GM19239 (cell line): Measurements from ENCODE around the gene BANK1.
"Not testable (repeated sequence)": the region's sequence is repeated elsewhere in the genome, so short reads cannot be mapped to it uniquely, and the experiment has no call there.

ENCODE experiments used
- DNase-seq: peaks from one replicate; pipeline ENCODE4 v3.0.0; 2011; ENCODE audit warnings: low spot score; ENCODE audit not compliant: insufficient read length
- FAIRE-seq: peaks from 2 replicates; lab custom pipeline; 2011; peaks lifted over from hg19 to GRCh38; lab: Jason Lieb, UNC

The BANK1 gene

DNA sequence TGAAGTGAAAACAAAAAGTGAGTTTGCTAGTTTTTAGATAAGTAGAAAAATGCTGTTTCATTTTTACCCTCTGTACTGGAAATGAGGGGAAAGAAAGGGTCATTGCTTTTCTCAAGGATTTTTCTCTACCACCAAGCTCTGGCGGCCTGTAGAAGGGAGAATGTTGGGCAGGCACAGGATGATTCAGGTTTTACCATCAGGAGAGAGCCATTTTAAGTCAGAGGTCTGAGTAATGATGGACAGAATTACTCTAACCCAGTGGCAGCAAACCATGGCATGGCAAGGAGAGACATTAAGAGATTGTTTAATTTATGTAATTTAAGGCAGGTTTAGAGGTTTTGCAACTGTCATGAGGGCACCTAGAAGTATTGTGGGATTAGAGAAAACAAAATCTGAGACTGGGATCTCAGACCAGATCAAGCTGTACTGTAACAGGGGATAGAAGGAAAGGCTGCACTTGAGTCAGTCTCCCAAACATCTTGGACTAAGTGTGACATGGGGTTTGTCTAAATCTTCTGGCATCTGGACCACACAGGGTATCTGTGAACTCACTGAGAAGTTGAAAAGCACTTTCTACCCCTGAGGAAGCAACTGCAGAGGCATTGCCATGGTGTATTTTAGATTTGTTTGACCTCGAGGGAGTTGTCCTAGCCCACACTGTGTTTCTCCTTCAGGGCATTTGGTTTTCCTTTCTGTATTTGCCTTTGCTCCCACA lies 81.6 kb downstream of the BANK1 start:
- no peak for FAIRE-seq
- DNase-seq: no peak

DNA sequence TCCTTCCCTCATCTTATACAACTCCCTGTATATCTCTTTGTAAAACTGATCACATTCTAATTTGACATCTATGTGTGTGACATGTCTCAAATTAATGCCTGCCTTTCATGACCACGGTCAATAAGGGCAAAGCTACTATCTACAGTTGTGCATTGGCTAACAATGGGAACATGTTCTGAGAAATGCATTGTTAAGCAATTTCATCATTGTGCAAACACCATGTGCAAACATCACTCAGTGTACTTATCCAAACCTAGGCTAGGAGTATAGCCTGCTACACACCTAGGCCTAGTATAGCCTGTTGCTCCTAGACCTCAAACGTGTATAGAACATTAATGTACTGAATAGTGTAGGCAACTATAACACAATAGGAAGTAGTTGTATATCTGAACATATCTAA lies 95.0 kb downstream of the BANK1 start:
- FAIRE-seq (no peak), DNase-seq (no peak)

GRCh38 chr4:101886826-101887225 lies 96.3 kb downstream of the BANK1 start:
- FAIRE-seq (no peak), DNase-seq (no peak)

DNA sequence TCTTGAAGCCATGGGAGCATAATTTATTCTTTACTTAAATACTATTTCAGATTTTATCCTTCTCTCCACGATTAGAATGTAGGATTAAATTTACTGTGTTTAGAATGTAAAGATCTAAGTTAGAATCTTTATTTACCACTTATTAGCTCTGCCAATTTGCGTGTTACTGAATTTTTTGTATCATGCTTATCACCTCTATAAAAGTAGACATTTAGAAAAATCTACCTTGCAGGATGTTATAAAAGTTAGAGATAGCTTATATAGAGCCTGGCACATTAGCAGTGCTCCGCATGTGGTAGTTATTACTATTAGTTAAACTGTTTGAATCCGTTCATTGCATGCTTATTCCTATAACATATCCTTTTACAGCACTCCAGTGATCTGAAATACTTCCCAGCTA lies 97.9 kb downstream of the BANK1 start:
- no peak for DNase-seq
- no peak for FAIRE-seq

DNA sequence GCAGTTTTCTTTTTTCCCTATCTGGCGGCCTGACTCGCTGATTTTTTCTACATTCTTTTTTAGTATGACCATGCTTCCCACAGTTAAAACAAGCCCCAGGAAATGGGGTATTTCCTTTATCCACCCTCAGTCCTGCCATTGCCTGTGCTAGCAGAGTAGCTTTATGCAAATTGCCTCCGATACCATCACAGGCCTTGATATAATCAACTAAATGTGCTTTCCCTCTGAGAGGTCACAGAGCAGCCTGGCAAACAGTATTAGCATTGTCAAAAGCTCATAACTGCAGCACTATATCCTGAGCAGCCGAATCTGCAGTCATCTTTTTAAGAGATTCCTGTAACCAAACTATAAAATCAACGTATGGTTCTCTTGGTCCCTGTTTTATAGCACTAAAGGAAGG lies 115.0 kb downstream of the BANK1 start:
- DNase-seq, FAIRE-seq: not testable (repeated sequence)

DNA sequence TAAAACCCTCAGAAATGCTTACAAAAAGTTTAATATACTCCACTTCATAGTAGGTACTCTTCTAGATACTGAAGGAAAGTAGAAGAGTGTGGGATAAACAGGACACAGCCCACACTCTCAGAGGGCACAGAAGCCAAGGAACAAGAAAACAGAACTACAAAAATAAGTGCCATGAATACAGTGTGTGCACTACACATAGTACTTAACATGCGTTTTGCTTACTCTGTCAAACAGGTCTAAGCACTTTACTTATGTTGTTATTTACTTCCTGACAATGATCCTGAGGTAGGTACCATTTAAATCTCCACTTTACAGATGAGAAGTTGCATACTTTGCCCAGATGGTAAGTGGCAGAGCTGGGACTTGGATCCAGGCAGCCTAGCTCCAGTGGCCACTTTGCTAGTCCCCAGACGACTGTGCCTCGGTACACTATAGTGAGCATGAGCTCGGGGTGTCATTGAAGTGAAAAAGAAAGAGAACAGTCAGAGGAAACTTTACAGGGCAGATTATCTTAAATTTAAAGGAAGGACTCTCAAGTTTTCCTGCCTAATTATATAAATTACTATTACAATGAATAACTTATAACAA lies 120.3 kb downstream of the BANK1 start:
- DNase-seq: no peak
- FAIRE-seq: no peak

DNA sequence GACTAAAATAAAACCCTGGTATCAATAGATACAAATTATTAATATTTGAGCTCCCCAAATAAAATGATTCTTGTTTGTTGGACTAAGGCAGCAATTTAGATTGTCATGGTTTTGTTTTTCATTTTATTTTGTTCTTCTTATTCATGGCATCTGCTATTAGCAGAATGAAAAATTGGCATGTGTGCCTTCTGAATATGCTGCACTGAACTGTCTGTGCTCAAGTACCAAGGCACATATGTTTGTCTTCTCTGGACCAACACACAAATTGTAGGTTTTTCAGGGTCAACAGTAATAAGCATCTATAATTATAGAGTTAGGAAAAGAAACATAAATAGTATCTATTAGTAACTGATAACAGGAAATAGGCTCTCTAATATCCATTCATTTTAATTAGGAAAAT lies 121.1 kb downstream of the BANK1 start:
- DNase-seq (no peak), FAIRE-seq (no peak)

DNA sequence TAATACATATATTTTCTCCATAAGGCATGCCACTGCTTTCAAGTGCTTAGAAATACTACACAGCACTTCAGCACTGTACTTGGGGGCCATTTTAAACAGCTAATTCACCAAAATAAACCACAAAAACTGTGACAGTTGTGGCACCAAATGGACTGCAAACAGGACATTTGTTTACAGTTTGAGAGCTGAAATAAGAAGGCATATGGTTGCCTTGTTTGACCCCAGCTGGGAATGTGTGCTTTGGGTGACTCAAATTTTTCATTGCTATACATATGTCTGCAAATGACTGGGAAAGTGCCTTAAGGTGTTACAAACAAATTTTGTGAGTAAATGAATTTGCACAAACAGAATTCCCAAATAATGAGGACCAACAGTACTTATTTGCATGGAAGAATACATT lies 124.2 kb downstream of the BANK1 start:
- DNase-seq: no peak
- no peak for FAIRE-seq

- DNase-seq (no peak), FAIRE-seq (no peak)
These were observed 128.9 kb downstream of the BANK1 start for GRCh38 chr4:101919373-101919977.

DNA sequence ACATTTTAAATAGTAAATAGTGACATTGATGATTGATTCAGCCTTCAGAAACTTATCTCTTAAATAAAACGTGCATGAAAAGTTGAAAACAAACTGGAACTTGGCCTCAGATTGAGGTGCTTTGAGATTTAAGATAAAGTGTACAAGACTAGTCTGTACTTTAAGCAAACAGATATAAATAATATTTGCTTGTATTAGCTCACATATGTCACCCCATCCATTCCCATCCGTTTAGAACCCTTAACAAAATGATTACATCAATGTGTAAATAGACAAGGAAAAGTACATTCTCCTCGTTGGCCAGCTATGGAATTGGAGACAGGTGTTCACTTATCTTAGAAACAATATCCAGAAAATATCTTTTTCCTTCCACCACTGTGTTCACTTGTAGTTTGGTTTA lies 130.8 kb downstream of the BANK1 start:
- FAIRE-seq (peak; percentile 18), DNase-seq (no peak)

GRCh38 chr4:101931619-101932018 lies 141.1 kb downstream of the BANK1 start:
- no peak for FAIRE-seq

GRCh38 chr4:101933855-101934254 lies 143.3 kb downstream of the BANK1 start:
- FAIRE-seq (no peak), DNase-seq (no peak)

More at GRCh38 chr4:101931619-101932018, 141.1 kb downstream of the BANK1 start:
- DNase-seq: no peak

GRCh38 chr4:101938836-101939235 lies 148.3 kb downstream of the BANK1 start:
- FAIRE-seq (no peak), DNase-seq (no peak)

DNA sequence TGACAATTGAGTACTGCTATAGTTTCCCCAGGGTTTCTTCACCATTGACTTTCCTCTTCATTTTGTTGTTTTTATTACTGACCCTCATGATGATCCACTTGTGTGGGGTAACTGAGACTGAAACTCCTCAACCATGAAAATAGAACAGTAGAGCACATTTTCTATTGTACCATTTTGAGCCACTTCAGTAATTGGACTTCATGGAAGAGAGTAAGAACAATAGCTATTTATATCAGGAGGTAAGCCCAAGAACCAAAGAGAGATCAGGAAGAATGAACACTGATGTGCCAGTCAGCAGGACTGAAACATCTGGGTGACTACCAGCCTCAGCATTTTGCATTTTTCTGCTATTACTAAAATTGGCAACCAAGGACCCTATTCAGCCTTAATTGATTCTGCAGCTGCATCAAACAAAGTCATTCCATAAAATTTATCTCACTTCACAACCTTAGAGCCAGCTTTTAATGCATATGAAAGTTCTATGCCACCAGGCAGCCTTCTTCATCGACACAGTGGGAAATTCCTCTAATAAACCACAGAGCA lies 151.4 kb downstream of the BANK1 start:
- no peak for DNase-seq
- no peak for FAIRE-seq

DNA sequence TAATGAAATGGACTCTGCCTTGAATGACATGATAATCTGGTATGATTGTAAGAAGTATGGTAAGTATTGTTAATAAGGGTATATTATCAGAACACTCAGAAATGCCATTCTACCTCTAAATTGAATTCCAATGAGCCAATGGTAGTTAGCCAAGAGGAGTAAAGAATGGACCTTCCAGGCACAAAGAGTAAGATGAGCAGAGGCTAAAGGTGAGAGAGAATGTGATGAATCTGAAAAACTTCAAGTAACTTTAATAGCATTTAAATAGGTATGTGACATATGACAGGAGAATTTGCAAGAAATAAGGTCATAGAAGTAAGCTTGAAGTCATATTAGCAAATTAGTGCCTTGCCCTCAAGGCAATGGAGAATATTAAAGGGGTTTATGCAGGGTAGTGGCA lies 152.4 kb downstream of the BANK1 start:
- no peak for FAIRE-seq
- no peak for DNase-seq

DNA sequence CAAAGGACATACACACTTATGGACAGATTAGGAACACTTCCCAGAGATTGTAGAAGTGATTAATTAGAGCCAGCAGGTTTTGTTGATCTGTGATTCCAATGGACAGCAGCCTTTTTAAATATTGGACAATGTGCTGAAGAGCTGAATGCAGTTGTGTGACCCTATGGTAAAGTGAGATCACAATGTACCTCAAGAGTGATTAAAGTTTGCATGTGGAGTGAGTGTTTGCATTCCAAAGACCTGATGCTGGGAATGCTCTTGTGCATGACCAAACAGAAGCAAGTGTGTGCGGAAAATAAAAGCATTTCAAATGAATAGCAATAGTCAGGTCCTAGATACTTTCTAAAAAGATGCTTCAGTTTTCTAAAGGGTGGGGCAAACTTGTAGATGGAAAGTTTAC lies 154.1 kb downstream of the BANK1 start:
- DNase-seq: no peak
- no peak for FAIRE-seq

DNA sequence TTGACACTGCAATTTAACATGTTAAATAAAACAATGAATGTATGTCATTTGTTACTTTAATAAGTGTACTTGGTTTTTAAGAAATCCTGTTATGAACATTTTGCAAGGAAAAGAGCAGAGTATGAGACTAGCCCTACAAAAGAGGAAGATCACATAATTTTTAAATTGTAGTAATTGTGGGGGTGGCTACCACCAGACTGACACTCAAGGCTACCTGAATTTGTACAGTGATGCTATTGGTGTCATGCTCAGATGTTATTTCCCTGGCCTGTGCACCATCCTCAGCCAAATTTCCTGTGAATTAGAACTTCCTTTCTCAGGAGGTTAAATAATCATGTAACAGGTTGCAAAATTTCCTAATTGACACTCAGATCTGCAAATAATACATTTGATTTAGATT lies 157.5 kb downstream of the BANK1 start:
- DNase-seq (no peak), FAIRE-seq (no peak)

- DNase-seq (no peak), FAIRE-seq (no peak)
These were observed 158.4 kb downstream of the BANK1 start for GRCh38 chr4:101948951-101949350.

GRCh38 chr4:101950258-101950979 lies 159.9 kb downstream of the BANK1 start:
- DNase-seq (no peak), FAIRE-seq (no peak)

GRCh38 chr4:101952985-101953384 lies 162.5 kb downstream of the BANK1 start:
- FAIRE-seq (no peak), DNase-seq (no peak)

- DNase-seq (no peak), FAIRE-seq (no peak)
These were observed 163.4 kb downstream of the BANK1 start for GRCh38 chr4:101953949-101954348.
